Trophoblast cell (in vitro differentiated cells and primary cell): ENCODE results near the gene CATSPER1.

Experiments used
- DNase-seq, 2 donors: peaks; one replicate each; pipeline ENCODE4 v3.0.0-alpha.2; 2016
- H2AFZ ChIP-seq: 2 replicates; pipeline ENCODE4 v1.6.1; 2013; ENCODE audit warnings: low read length, moderate library complexity, mild to moderate bottlenecking; ENCODE audit not compliant: insufficient read depth, poor library complexity
- H2AK5ac ChIP-seq: 2 replicates; pipeline ENCODE4 v1.6.1; 2013; ENCODE audit warnings: mild to moderate bottlenecking, low read length
- H2BK120ac ChIP-seq: 2 replicates; pipeline ENCODE4 v1.6.1; 2013; ENCODE audit warnings: low read length, mild to moderate bottlenecking, moderate library complexity; ENCODE audit not compliant: insufficient read depth, poor library complexity
- H2BK12ac ChIP-seq: 2 replicates; pipeline ENCODE4 v1.6.1; 2013; ENCODE audit warnings: mild to moderate bottlenecking, low read length, moderate library complexity
- H2BK5ac ChIP-seq: 2 replicates; pipeline ENCODE4 v1.6.1; 2013; ENCODE audit warnings: low read length, low read depth, moderate library complexity, mild to moderate bottlenecking; ENCODE audit not compliant: poor library complexity
- H3K14ac ChIP-seq: 2 replicates; pipeline ENCODE4 v1.6.1; 2013; ENCODE audit warnings: mild to moderate bottlenecking, low read length
- H3K18ac ChIP-seq: 2 replicates; pipeline ENCODE4 v1.6.1; 2013; ENCODE audit warnings: mild to moderate bottlenecking, low read length
- H3K23ac ChIP-seq: 2 replicates; pipeline ENCODE4 v1.6.1; 2013; ENCODE audit warnings: low read length
- H3K27ac ChIP-seq: 2 replicates; pipeline ENCODE4 v1.5.1; 2013; ENCODE audit warnings: low read depth, mild to moderate bottlenecking, inconsistent platforms, low read length, moderate library complexity
- H3K27me3 ChIP-seq: 2 replicates; pipeline ENCODE4 v1.6.1; 2013; ENCODE audit warnings: inconsistent platforms, mild to moderate bottlenecking, low read length, moderate library complexity; ENCODE audit not compliant: insufficient read depth
- H3K36me3 ChIP-seq, 2 experiments: 1 replicate in 1 of 2; 2 replicates in 1 of 2; pipeline ENCODE4 v1.6.1; 2013; ENCODE audit warnings: low read length in 2 of 2, mild to moderate bottlenecking in 2 of 2, moderate library complexity in 1 of 2; ENCODE audit not compliant: insufficient read depth in 2 of 2, control insufficient read depth in 1 of 2
- H3K4ac ChIP-seq: 2 replicates; pipeline ENCODE4 v1.6.1; 2013; ENCODE audit warnings: low read depth, mild to moderate bottlenecking, low read length, moderate library complexity
- H3K4me1 ChIP-seq, 2 experiments: 1 replicate in 1 of 2; 2 replicates in 1 of 2; pipeline ENCODE4 v1.6.1; 2013; ENCODE audit warnings: low read length in 2 of 2, mild to moderate bottlenecking in 2 of 2, moderate library complexity in 1 of 2; ENCODE audit not compliant: insufficient read depth in 2 of 2, control insufficient read depth in 1 of 2
- H3K4me2 ChIP-seq: 2 replicates; pipeline ENCODE4 v1.6.1; 2013; ENCODE audit warnings: inconsistent platforms, mild to moderate bottlenecking, low read length, moderate library complexity
- H3K4me3 ChIP-seq: 2 replicates; pipeline ENCODE4 v1.5.1; 2013; ENCODE audit warnings: mild to moderate bottlenecking, low read depth, low read length, inconsistent platforms
- H3K79me1 ChIP-seq: one replicate; pipeline ENCODE4 v1.6.1; 2013; ENCODE audit warnings: low read length
- H3K79me2 ChIP-seq: 2 replicates; pipeline ENCODE4 v1.6.1; 2013; ENCODE audit warnings: low read length, mild to moderate bottlenecking; ENCODE audit not compliant: control insufficient read depth, insufficient read depth, poor library complexity
- H3K9ac ChIP-seq: 2 replicates; pipeline ENCODE4 v1.6.1; 2013; ENCODE audit warnings: mild to moderate bottlenecking, low read length
- H3K9me3 ChIP-seq: 2 replicates; pipeline ENCODE4 v1.6.1; 2013; ENCODE audit warnings: low read depth, mild to moderate bottlenecking, control low read depth, inconsistent platforms, low read length; ENCODE audit not compliant: insufficient read depth
- H4K12ac ChIP-seq: 2 replicates; pipeline ENCODE4 v1.6.1; 2013; ENCODE audit warnings: low read depth, mild to moderate bottlenecking, low read length, moderate library complexity
- H4K8ac ChIP-seq: 2 replicates; pipeline ENCODE4 v1.6.1; 2013; ENCODE audit warnings: low read depth, mild to moderate bottlenecking, low read length, moderate library complexity
- H4K91ac ChIP-seq: one replicate; pipeline ENCODE4 v1.6.1; 2013; ENCODE audit warnings: low read depth, mild to moderate bottlenecking, low read length, moderate library complexity
- WGBS: extraction: QIAGEN DNeasy Blood & Tissue Kit; methylation state at CpG from one replicate; pipeline ENCODE4 v1.1.7; 2013; ENCODE audit warnings: missing lambda C conversion rate; ENCODE audit not compliant: insufficient read length, insufficient coverage; ENCODE audit errors: extremely low coverage; 5-methylcytosine and 5-hydroxymethylcytosine counted together

Gene CATSPER1

GRCh38 chr11:65992056-65992455, 34.2 kb downstream of the CATSPER1 start:
- no peak for DNase-seq
- Histone ChIP-seq H3K9ac (no peak overlapping the region), H3K4me1 (no peaks in the 10 kb centered on the region), H3K79me1 (no peaks in the 10 kb centered on the region), H3K14ac (no peak overlapping the region), H3K4me3 (no peak overlapping the region), H2AFZ (no peak overlapping the region), H3K36me3 (peaks cover 4 to 6% of the 10 kb centered on the region in 2 experiments), H4K12ac (no peak overlapping the region), H3K18ac (no peak overlapping the region), H3K4ac (no peak overlapping the region), H3K27me3 (no peaks in the 10 kb centered on the region), H2BK5ac (no peak overlapping the region), H3K4me2 (no peak overlapping the region), H3K9me3 (no peaks in the 10 kb centered on the region), H2BK12ac (no peak overlapping the region), H2AK5ac (no peak overlapping the region), H4K8ac (no peak overlapping the region), H3K27ac (no peak overlapping the region), H3K79me2 (no peaks in the 10 kb centered on the region), H3K23ac (no peak overlapping the region), H4K91ac (no peak overlapping the region), H2BK120ac (no peak overlapping the region)
- no CpG with 5 or more reads among the region's 5 CpGs for WGBS

GRCh38 chr11:65988791-65989592, 37.3 kb downstream of the CATSPER1 start:
- Histone ChIP-seq H3K14ac (no peak overlapping the region), H3K9me3 (no peaks in the 10 kb centered on the region), H3K4me3 (no peak overlapping the region), H3K9ac (no peak overlapping the region), H3K36me3 (peaks cover 4 to 6% of the 10 kb centered on the region in 2 experiments), H3K27ac (no peak overlapping the region), H3K23ac (no peak overlapping the region), H2BK5ac (no peak overlapping the region), H3K18ac (no peak overlapping the region), H3K4me2 (no peak overlapping the region), H2BK12ac (no peak overlapping the region), H2BK120ac (no peak overlapping the region), H4K12ac (no peak overlapping the region), H3K79me1 (no peaks in the 10 kb centered on the region), H3K27me3 (no peaks in the 10 kb centered on the region), H2AFZ (no peak overlapping the region), H3K4me1 (no peaks in the 10 kb centered on the region), H3K79me2 (no peaks in the 10 kb centered on the region), H4K91ac (no peak overlapping the region), H4K8ac (no peak overlapping the region), H2AK5ac (no peak overlapping the region), H3K4ac (no peak overlapping the region)
- peak; percentile 90 to 98 for DNase-seq
- no CpG with 5 or more reads among the region's 10 CpGs for WGBS

GRCh38 chr11:65987336-65987735, 38.9 kb downstream of the CATSPER1 start:
- Histone ChIP-seq H3K4me1 (no peaks in the 10 kb centered on the region), H4K12ac (no peak overlapping the region), H3K27ac (no peak overlapping the region), H4K91ac (no peak overlapping the region), H3K27me3 (no peaks in the 10 kb centered on the region), H3K18ac (no peak overlapping the region), H3K79me1 (no peaks in the 10 kb centered on the region), H2BK5ac (no peak overlapping the region), H3K9ac (no peak overlapping the region), H2AK5ac (no peak overlapping the region), H2BK12ac (no peak overlapping the region), H3K36me3 (peaks cover 3 to 6% of the 10 kb centered on the region in 2 experiments), H3K79me2 (no peaks in the 10 kb centered on the region), H3K4ac (no peak overlapping the region), H3K23ac (no peak overlapping the region), H3K14ac (no peak overlapping the region), H2AFZ (no peak overlapping the region), H3K4me3 (no peak overlapping the region), H3K9me3 (no peaks in the 10 kb centered on the region), H4K8ac (no peak overlapping the region), H2BK120ac (no peak overlapping the region), H3K4me2 (no peak overlapping the region)
- no CpG with 5 or more reads among the region's 9 CpGs for WGBS
- DNase-seq = no peak

- WGBS = no CpG with 5 or more reads among the region's 5 CpGs
Measured at GRCh38 chr11:65983589-65983987, 42.7 kb downstream of the CATSPER1 start.

More at GRCh38 chr11:65983589-65983987, 42.7 kb downstream of the CATSPER1 start:
- Histone ChIP-seq H2BK12ac (no peak overlapping the region), H4K91ac (no peak overlapping the region), H3K14ac (no peak overlapping the region), H3K9ac (no peak overlapping the region), H3K4ac (no peak overlapping the region), H3K4me3 (no peak overlapping the region), H2BK5ac (no peak overlapping the region), H3K27ac (no peak overlapping the region), H3K23ac (no peak overlapping the region), H3K18ac (no peak overlapping the region), H2BK120ac (no peak overlapping the region), H3K4me1 (no peaks in the 10 kb centered on the region), H3K36me3 (peaks cover 12 to 16% of the 10 kb centered on the region in 2 experiments), H3K9me3 (no peaks in the 10 kb centered on the region), H3K4me2 (no peak overlapping the region), H4K8ac (no peak overlapping the region), H3K27me3 (no peaks in the 10 kb centered on the region), H3K79me2 (no peaks in the 10 kb centered on the region), H2AFZ (no peak overlapping the region), H3K79me1 (no peaks in the 10 kb centered on the region), H2AK5ac (no peak overlapping the region), H4K12ac (no peak overlapping the region)
- no peak for DNase-seq
